ENCODE results near the gene OTUB1. TPM values are rescaled to one million over a fixed set of nuclear protein-coding genes. Genes with fewer than 3 reads are reported as not detected.

The OTUB1 gene
- total RNA-seq, 1 donor from 2014 or later, result 57.0 TPM

DNA sequence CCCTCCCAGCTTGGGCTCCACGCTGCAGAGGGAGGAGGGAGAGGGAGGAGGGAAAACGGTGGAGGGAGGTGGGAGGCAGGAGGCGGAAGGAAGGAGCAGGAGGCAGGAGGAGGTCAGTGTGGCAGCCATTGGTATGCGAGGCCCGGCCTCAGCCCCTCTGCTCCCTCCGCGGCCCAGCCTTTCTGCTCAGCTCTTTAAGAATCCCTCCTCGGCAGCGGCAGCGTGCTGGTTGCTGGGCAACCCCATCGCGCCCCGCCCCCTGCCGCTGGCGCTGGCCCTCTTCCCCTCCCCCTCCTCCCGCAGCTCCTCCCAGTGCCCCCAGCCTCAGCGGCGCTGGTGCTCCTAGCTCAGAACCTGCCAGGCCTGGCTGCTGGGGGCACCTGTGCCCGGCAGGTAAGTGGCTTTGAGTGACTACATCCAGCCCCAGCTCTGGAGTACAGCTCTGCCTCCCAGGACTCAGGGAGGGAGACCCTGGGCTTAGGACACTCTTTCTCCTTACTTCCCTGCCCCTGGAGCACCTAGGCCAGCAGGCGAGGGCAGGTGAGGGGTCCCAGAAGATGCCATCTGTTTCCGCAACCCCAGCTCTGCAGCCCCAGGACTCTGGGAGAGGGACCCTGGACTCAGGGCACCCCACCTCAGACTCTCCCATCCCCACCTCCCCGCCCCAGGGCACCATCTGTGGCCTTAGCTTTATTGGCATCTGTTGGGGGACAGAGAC lies 42.3 kb downstream of the OTUB1 start:
- H3K4me3 ChIP-seq, result peak overlapping the region; percentile 14
- no peak for TF ChIP-seq CTCF (IDR thresholded peaks at IDR 0.05; ENCODE audit: borderline replicate concordance)
- H3K9me3 ChIP-seq (replicated peaks), result no peaks in the 10 kb centered on the region
- DNase-seq, result no peak
- no peaks in the 10 kb centered on the region for H3K36me3 ChIP-seq
- intact Hi-C loops (cut with micrococcal nuclease), result no loop called here
- peaks cover 16% of the 10 kb centered on the region for H3K4me1 ChIP-seq
- H3K27me3 ChIP-seq (ENCODE audit: low read depth), result peaks cover 10% of the 10 kb centered on the region
- no peak overlapping the region for H3K27ac ChIP-seq (replicated peaks)

- peaks cover 17% of the 10 kb centered on the region for H3K27me3 ChIP-seq (ENCODE audit: low read depth)
- TF ChIP-seq CTCF (IDR thresholded peaks at IDR 0.05; ENCODE audit: borderline replicate concordance), result no peak
- peaks cover 10% of the 10 kb centered on the region for H3K4me1 ChIP-seq
- no peak for DNase-seq
- intact Hi-C loops (cut with micrococcal nuclease), result no loop called here
- no peak overlapping the region for H3K27ac ChIP-seq (replicated peaks)
- no peaks in the 10 kb centered on the region for H3K9me3 ChIP-seq (replicated peaks)
- no peak overlapping the region for H3K4me3 ChIP-seq
- no peaks in the 10 kb centered on the region for H3K36me3 ChIP-seq
These were observed 43.5 kb downstream of the OTUB1 start for GRCh38 chr11:64029773-64030172.

DNA sequence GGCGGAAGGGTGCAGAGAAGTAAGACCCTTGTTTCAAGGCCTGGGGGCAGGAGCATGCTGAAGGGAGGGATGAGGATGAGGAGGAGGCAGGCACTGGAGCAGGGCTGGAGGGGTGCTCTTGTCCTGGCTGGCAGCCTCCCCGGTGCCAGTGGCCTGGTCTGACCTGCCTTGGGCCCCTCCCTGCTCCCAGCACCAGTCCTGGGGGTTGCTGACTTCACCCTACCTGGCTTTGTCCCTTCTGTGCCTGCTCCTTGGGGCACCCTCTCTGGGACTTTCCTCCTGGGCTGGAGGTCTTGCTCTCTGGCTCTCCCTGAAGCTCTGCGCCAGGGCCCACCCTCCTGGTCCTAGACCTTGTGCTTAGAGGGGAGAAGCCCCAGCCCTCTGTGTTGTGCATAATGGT lies 44.8 kb downstream of the OTUB1 start:
- Histone ChIP-seq H3K4me3 (no peak overlapping the region), H3K36me3 (no peaks in the 10 kb centered on the region), H3K4me1 (peaks cover 18% of the 10 kb centered on the region), H3K27ac (replicated peaks) (no peak overlapping the region), H3K9me3 (replicated peaks) (no peaks in the 10 kb centered on the region), H3K27me3 (ENCODE audit: low read depth) (peaks cover 26% of the 10 kb centered on the region)
- no peak for TF ChIP-seq CTCF (IDR thresholded peaks at IDR 0.05; ENCODE audit: borderline replicate concordance)
- intact Hi-C loops (cut with micrococcal nuclease), result no loop called here
- DNase-seq, result no peak

DNA sequence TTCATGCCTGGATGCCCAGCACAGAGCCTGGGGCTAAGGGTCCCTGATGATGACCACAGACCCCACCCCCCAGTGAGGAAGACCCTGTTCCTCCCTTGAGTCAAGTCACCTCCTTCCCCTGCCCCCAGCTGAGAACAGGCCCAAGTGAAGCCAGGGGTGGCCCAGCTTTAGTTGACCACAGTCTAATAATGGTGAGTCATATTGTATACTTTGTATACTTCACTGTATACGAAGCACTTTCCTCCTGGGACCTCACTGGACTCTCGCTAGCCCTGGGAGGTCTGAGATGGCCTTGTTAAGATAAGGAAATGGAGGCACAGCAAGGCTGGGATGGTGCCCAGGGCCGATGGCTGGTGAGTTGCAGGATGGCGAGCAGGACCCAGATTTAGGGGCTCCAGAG lies 45.8 kb downstream of the OTUB1 start:
- DNase-seq, result no peak
- no peak overlapping the region for H3K4me3 ChIP-seq
- H3K27ac ChIP-seq (replicated peaks), result no peak overlapping the region
- intact Hi-C loops (cut with micrococcal nuclease), result no loop called here
- H3K27me3 ChIP-seq (ENCODE audit: low read depth), result peaks cover 36% of the 10 kb centered on the region
- no peaks in the 10 kb centered on the region for H3K36me3 ChIP-seq
- H3K4me1 ChIP-seq, result peaks cover 29% of the 10 kb centered on the region
- no peak for TF ChIP-seq CTCF (IDR thresholded peaks at IDR 0.05; ENCODE audit: borderline replicate concordance)
- H3K9me3 ChIP-seq (replicated peaks), result no peaks in the 10 kb centered on the region

DNA sequence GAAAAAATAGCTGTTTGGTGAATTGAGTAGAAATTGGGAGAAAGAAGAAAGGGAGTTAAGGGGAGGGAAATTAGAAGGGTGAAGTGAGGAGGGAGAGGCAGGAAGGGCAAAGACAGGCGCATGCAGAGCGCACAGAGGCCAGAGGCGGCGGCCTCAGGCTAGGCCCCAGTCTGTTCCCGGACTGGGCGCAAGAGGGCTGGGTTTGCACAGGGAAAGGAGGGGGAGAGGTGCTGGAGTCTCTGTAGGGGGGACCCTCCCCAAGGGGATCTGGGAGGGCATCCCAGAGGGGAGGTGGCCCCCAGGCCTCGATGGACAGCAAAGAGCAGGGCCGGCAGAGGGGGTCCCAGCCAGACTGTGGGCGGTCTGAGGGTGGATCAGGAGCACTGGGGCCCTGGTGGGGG lies 48.2 kb downstream of the OTUB1 start:
- H3K4me3 ChIP-seq, result no peak overlapping the region
- H3K9me3 ChIP-seq (replicated peaks), result no peaks in the 10 kb centered on the region
- intact Hi-C loops (cut with micrococcal nuclease), result no loop called here
- no peaks in the 10 kb centered on the region for H3K36me3 ChIP-seq
- TF ChIP-seq CTCF (IDR thresholded peaks at IDR 0.05; ENCODE audit: borderline replicate concordance), result no peak
- peaks cover 41% of the 10 kb centered on the region for H3K27me3 ChIP-seq (ENCODE audit: low read depth)
- no peak for DNase-seq
- H3K4me1 ChIP-seq, result peaks cover 24% of the 10 kb centered on the region
- no peak overlapping the region for H3K27ac ChIP-seq (replicated peaks)
